IMR-90 (cell line): Measurements from ENCODE around the gene MTPN. TPM values are rescaled to one million over a fixed set of nuclear protein-coding genes. Genes with fewer than 3 reads are reported as not detected.

Experiments
- ATAC-seq: fragments of 200-7000 bp; cut with Tn5 transposase; 2 replicates; pipeline ENCODE4 v1.9.1; 2020; ENCODE audit warnings: low read depth, mild to moderate bottlenecking, moderate library complexity
- BruUV-seq: library from RNA; stranded (reverse); fragments of 400-500 nt; replicated peaks from 2 replicates; lab custom pipeline; 2021; lab: Mats Ljungman, UMichigan
- CTCF ChIA-PET: fragments of 300-600 bp; formaldehyde crosslinking; extraction: SDS; loops from one replicate; lab custom pipeline; 2021; ENCODE audit warnings: antibody characterized with exemption; lab: Yijun Ruan, JAX
- POLR2A ChIA-PET: fragments of 300-600 bp; sonication (Branson Sonifier 250); formaldehyde crosslinking; loops from one replicate; lab custom pipeline; 2022; ENCODE audit warnings: antibody characterized with exemption; ENCODE audit not compliant: unreplicated experiment; lab: Charles Lee
- DNase-seq: peaks from one replicate; pipeline ENCODE4 v3.0.0; 2013
- H2AFZ ChIP-seq: replicated peaks from 2 replicates; pipeline ENCODE3; 2013; ENCODE audit warnings: low read length, mild to moderate bottlenecking; ENCODE audit not compliant: poor library complexity
- H2AK5ac ChIP-seq: 2 replicates; pipeline ENCODE4 v1.6.1; 2013; ENCODE audit warnings: low read depth, low read length, inconsistent platforms
- H2AK9ac ChIP-seq: replicated peaks from 2 replicates; pipeline ENCODE3; 2013; ENCODE audit warnings: mild to moderate bottlenecking, low read depth, low read length, moderate library complexity; ENCODE audit not compliant: poor library complexity
- H2BK120ac ChIP-seq: 2 replicates; pipeline ENCODE4 v1.6.1; 2013; ENCODE audit warnings: low read depth, low read length, inconsistent platforms
- H2BK15ac ChIP-seq: 3 replicates; pipeline ENCODE4 v1.6.1; 2013; ENCODE audit warnings: low read depth, low read length, inconsistent platforms
- H2BK20ac ChIP-seq: 2 replicates; pipeline ENCODE4 v1.6.1; 2013; ENCODE audit warnings: low read depth, mild to moderate bottlenecking, inconsistent platforms, low read length, moderate library complexity
- H2BK5ac ChIP-seq: 2 replicates; pipeline ENCODE4 v1.6.1; 2013; ENCODE audit warnings: mild to moderate bottlenecking, low read depth, low read length, inconsistent platforms; ENCODE audit not compliant: poor library complexity, severe bottlenecking
- H3K14ac ChIP-seq: replicated peaks from 2 replicates; pipeline ENCODE4 v1.6.1; 2013; ENCODE audit warnings: low read depth, low read length, inconsistent platforms
- H3K18ac ChIP-seq: 2 replicates; pipeline ENCODE4 v1.6.1; 2013; ENCODE audit warnings: low read depth, low read length, control low read depth
- H3K23ac ChIP-seq: 2 replicates; pipeline ENCODE4 v1.6.1; 2013; ENCODE audit warnings: low read depth, low read length, inconsistent platforms
- H3K27ac ChIP-seq: 2 replicates; pipeline ENCODE4 v1.5.1; 2013; ENCODE audit warnings: mild to moderate bottlenecking, control low read depth, low read length; ENCODE audit not compliant: insufficient read depth
- H3K27me3 ChIP-seq: 2 replicates; pipeline ENCODE4 v1.6.1; 2013; ENCODE audit warnings: low read length; ENCODE audit not compliant: control insufficient read depth, insufficient read depth
- H3K36me3 ChIP-seq: 2 replicates; pipeline ENCODE4 v1.6.1; 2013; ENCODE audit warnings: low read length, mixed read lengths; ENCODE audit not compliant: control insufficient read depth, insufficient read depth
- H3K4ac ChIP-seq: 2 replicates; pipeline ENCODE4 v1.6.1; 2013; ENCODE audit warnings: low read depth, low read length, inconsistent platforms
- H3K4me1 ChIP-seq: 2 replicates; pipeline ENCODE4 v1.6.1; 2013; ENCODE audit warnings: low read length, mixed read lengths; ENCODE audit not compliant: control insufficient read depth, insufficient read depth
- H3K4me2 ChIP-seq: 2 replicates; pipeline ENCODE4 v1.6.1; 2013; ENCODE audit warnings: low read depth, mild to moderate bottlenecking, control low read depth, low read length, moderate library complexity
- H3K4me3 ChIP-seq: 2 replicates; pipeline ENCODE4 v1.5.1; 2013; ENCODE audit warnings: low read depth, mild to moderate bottlenecking, control low read depth, low read length, moderate library complexity; ENCODE audit not compliant: insufficient read depth
- H3K56ac ChIP-seq: 2 replicates; pipeline ENCODE4 v1.6.1; 2013; ENCODE audit warnings: low read length, inconsistent platforms; ENCODE audit not compliant: insufficient read depth; ENCODE audit errors: extremely low read depth
- H3K79me1 ChIP-seq, 2 experiments: 2 replicates each; pipeline ENCODE4 v1.6.1; 2013; ENCODE audit warnings: low read length in 2 of 2, inconsistent platforms in 1 of 2, low read depth in 1 of 2
- H3K9ac ChIP-seq: 2 replicates; pipeline ENCODE4 v1.6.1; 2013; ENCODE audit warnings: low read depth, low read length, control low read depth
- H3K9me1 ChIP-seq: 2 replicates; pipeline ENCODE4 v1.6.1; 2013; ENCODE audit warnings: low read length, inconsistent platforms; ENCODE audit not compliant: insufficient read depth
- H3K9me3 ChIP-seq: 2 replicates; pipeline ENCODE4 v1.6.1; 2013; ENCODE audit warnings: low read length; ENCODE audit not compliant: control insufficient read depth, insufficient read depth
- H4K20me1 ChIP-seq: 2 replicates; pipeline ENCODE4 v1.6.1; 2013; ENCODE audit warnings: low read length, inconsistent platforms; ENCODE audit not compliant: insufficient read depth
- H4K5ac ChIP-seq: 2 replicates; pipeline ENCODE4 v1.6.1; 2013; ENCODE audit warnings: mild to moderate bottlenecking, low read depth, low read length, control low read depth
- H4K8ac ChIP-seq, 2 experiments: 2 replicates each; pipeline ENCODE4 v1.6.1; 2013; ENCODE audit warnings: low read depth in 2 of 2, low read length in 2 of 2, control low read depth in 1 of 2, inconsistent platforms in 1 of 2
- H4K91ac ChIP-seq: 2 replicates; pipeline ENCODE4 v1.6.1; 2013; ENCODE audit warnings: low read depth, low read length, inconsistent platforms; ENCODE audit not compliant: insufficient read depth
- BHLHE40 ChIP-seq: fragments of 150-350 bp; IDR thresholded peaks from 2 replicates; pipeline ENCODE4 v1.6.1; 2016; ENCODE audit warnings: mild to moderate bottlenecking, low read depth, low read length
- MAFK ChIP-seq: IDR thresholded peaks from 2 replicates; pipeline ENCODE4 v1.6.1; 2012; ENCODE audit warnings: low read depth, low read length, improper control_type of control experiment
- POLR2A ChIP-seq: IDR thresholded peaks from 2 replicates; pipeline ENCODE4 v1.6.1; 2012; ENCODE audit warnings: mild to moderate bottlenecking, low read depth, low read length
- RAD21 ChIP-seq: IDR thresholded peaks from 2 replicates; pipeline ENCODE4 v1.6.1; 2012; ENCODE audit warnings: low read length, improper control_type of control experiment
- RCOR1 ChIP-seq: IDR thresholded peaks from 2 replicates; pipeline ENCODE4 v1.6.1; 2012; ENCODE audit warnings: mild to moderate bottlenecking, low read length, improper control_type of control experiment; ENCODE audit not compliant: insufficient replicate concordance
- RFX5 ChIP-seq: IDR thresholded peaks from 2 replicates; pipeline ENCODE4 v1.8.0; 2012; ENCODE audit warnings: low read depth, mild to moderate bottlenecking, low read length, moderate library complexity
- WGBS, 2 experiments: methylation state at CpG; one replicate each; pipeline versions ENCODE4 v1.1.5 to v1.1.7; 2013; ENCODE audit warnings: missing lambda C conversion rate in 2 of 2; ENCODE audit not compliant: insufficient read length in 1 of 2; ENCODE audit errors: extremely low coverage in 2 of 2; 5-methylcytosine and 5-hydroxymethylcytosine counted together
- dilution Hi-C: fragments of 300-500 bp; cut with HindIII; formaldehyde crosslinking; loops from one replicate; pipeline ENCODE4 v1.14.3; 2018; ENCODE audit warnings: low sequenced_read_pairs; ENCODE audit not compliant: unreplicated experiment
- in situ Hi-C: fragments of 300-500 bp; cut with MboI; formaldehyde crosslinking; loops from 3 replicates; pipeline ENCODE4 v1.14.3; 2019; ENCODE audit warnings: low sequenced_read_pairs, inconsistent platforms, mixed read lengths
- intact Hi-C: fragments of 100-400 bp; cut with micrococcal nuclease; formaldehyde crosslinking; loops from 2 replicates; pipeline ENCODE4 v1.10.0; 2022
- polyA plus RNA-seq, 3 experiments: library from polyadenylated mRNA; depleted of rRNA; stranded (reverse); fragments of >200 nt; gene quantifications; 2 replicates each; pipeline ENCODE4 v1.2.3, GENCODE V29; 2012; ENCODE audit warnings: low replicate concordance in 1 of 3
- total RNA-seq: library from RNA; depleted of rRNA; stranded (reverse); fragments of >200 nt; gene quantifications from 2 replicates; pipeline ENCODE4 v1.2.3, GENCODE V29; 2012

The MTPN gene
- total and polyA plus RNA-seq, 2 of the 4 experiments (the other 2 are of a cell fraction) = 58.8 to 94.4 TPM

DNA sequence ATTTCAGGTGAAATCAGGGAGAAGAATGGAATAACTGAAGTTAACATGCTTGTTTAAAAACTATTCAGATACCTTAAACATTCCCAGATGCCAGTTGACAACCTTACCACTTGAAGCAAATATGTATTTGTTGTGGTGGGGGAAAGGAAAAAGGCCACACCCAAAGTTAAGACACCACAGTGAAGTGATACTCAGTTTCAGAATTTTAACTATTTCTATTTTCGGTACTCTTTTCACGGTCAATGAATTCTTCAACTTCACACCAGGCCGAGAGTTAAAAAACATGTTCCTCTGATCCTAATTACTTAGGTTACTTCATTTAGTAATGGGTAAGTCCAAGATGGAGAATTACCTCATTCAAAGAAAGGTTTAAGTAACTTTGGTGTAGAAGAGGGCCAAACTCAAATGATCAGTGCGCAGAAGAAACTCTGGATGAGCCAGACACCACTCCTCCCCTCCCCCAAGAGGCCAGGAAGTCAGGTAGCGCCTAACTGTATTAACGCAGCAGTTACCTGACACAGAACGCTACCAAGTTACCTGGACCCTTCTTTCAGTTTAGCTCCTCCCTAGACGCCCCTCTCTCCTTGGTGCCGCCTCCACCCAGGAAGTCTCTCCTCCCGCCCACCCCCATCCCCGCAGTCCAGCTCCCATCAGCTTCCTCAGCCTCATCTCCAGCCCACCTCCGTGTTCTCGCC lies 700 bp downstream of the MTPN start:
- Histone ChIP-seq H3K9me3 (no peaks in the 10 kb centered on the region), H4K5ac (peak overlapping the region; percentile 80), H3K23ac (peak overlapping the region; percentile 72; the same call in 1 of the 2 replicates), H2BK20ac (no peak overlapping the region), H2AFZ (peak overlapping the region; percentile 97), H2BK15ac (no peak overlapping the region), H3K36me3 (peaks cover 2% of the 10 kb centered on the region; the same call in 1 of the 2 replicates), H3K27me3 (no peaks in the 10 kb centered on the region), H3K14ac (peak overlapping the region; percentile 81), H4K91ac (peak overlapping the region; percentile 84), H3K79me1 (peaks cover 0 to 25% of the 10 kb centered on the region in 2 experiments; a peak in 2 of 4 replicates), H3K9me1 (no peaks in the 10 kb centered on the region), H3K4me2 (peak overlapping the region; percentile 97), H2AK5ac (peak overlapping the region; percentile 79), H3K56ac (peak overlapping the region; percentile 60), H3K9ac (peak overlapping the region; percentile 87), H2BK120ac (0 out of 2 replicates have a peak overlapping the region, but pooled peaks have one; percentile 55), H2AK9ac (peak overlapping the region; percentile 96), H4K20me1 (peaks cover 29% of the 10 kb centered on the region; the same call in 1 of the 2 replicates), H3K27ac (peak overlapping the region; percentile 83), H3K4me3 (peak overlapping the region; percentile 88), H4K8ac (peak overlapping the region; percentile 83 to 95), H2BK5ac (peak overlapping the region; percentile 69), H3K4ac (peak overlapping the region; percentile 96), H3K4me1 (peaks cover 3% of the 10 kb centered on the region; the same call in 1 of the 2 replicates), H3K18ac (peak overlapping the region; percentile 15; the same call in 1 of the 2 replicates)
- intact Hi-C loops = loop anchor here (10.0 kb wide), 1 partner anchor 302 kb away; no protein-coding TSS in a partner anchor
- WGBS, 2 experiments = 0% methylated on average over 8 of the region's 13 CpGs; no CpG with 5 or more reads in 1 of the 2 experiments
- dilution Hi-C loops = no loop called here
- ChIA-PET POLR2A (no interaction called here), CTCF (interaction anchor here (0.6 kb wide), 1 partner anchor 940 kb away, joined by 3 read pairs; no protein-coding TSS in a partner anchor)
- in situ Hi-C loops = no loop called here
- BruUV-seq = no TSS peak
- TF ChIP-seq POLR2A (no peak), RAD21 (no peak), RFX5 (no peak), MAFK (no peak), RCOR1 (no peak), BHLHE40 (no peak)
- DNase-seq (no peak), ATAC-seq (peak; percentile 45)
